DMS153 (cell line): Measurements from ENCODE around the gene BCL10.

Experiments used
- DNase-seq: peaks from one replicate; lab custom pipeline; 2025; lab: John Stamatoyannopoulos, UW

The BCL10 gene

DNA sequence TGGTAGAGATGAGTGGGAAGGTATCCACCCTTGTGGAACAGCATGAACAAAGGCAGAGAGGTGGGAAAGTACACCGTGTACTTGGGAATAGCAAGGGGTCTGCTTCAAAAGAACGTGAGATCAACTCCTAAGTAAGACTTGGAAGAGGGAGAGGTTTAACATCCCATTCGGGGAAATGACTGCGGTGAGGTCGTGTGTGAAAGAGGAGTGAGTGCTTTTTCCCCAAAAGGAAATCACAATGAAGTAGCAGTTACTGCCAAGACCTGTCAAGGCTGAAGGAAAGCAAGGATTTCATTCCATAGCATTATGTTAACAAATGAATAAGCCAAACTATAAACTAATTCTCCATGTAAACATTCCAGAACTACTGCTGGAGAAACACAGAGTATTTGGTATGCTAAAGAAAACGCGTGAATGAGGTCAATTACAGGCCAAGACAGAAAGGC, 55.7 kb downstream of the BCL10 start:
- DNase-seq: no peak

DNA sequence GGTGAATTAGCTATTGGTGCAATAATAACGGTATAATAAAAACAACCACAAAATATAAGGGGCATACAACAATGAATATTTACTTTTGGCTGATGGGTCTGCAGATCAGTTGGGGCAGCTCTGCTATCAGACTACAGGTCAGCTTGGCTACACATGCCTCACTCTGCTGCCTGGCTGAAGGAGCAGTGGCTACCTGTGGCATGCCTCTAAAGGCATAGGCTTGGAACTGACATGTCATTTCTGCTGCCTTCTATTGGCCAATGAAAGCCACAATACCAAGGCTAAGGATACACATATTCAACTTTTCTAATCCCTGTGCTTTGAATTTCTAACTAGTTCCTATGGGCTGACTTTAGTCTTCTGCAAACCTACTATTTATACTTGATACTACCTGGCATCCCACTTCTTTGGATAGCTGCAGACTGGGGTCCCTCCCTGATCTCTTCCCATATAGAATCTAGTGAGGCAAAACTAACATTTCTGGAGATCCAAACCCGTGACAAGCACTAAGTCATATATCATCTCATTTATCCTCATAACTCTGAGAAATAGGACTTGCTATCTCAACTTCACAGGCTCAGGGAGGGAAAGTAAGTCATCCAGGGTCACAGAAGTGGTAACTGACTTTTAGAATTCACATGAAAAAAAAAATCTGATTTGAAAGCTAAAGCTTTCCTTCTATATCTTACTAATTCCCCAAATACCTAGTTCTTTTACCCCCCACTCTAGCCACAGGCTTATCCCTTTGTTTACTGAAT, 56.4 kb downstream of the BCL10 start:
- DNase-seq: no peak

DNA sequence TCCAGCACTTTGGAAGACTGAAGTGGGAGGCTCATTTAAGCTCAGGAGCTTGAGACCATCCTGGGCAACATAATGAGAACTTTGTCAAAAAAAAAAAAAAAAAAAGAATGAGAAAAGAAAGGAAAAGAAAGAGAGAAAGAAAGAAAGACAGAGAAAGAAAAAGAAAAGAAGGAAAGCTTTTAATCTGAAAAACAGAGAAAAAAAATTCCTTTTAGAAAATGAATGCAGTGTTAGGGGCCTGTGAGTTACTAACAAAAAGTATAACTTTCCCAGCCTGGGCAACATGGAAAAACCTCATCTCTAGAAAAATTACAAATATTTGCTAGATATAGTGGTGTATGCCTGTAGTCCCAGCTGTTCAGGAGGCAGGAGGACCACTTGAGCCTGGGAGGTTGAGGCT, 59.7 kb downstream of the BCL10 start:
- no peak for DNase-seq
